BE2C (cell line): ENCODE results near the gene VOPP1.
A peak's percentile ranks its signal among the peaks of the same experiment; 100 is the strongest.

ENCODE experiments used
- DNase-seq: peaks from one replicate; pipeline ENCODE4 v3.0.0-alpha.2; 2020
- H3K27me3 ChIP-seq: fragments of 250-450 bp; sonication (Bioruptor Pico); 2 replicates; pipeline ENCODE4 v1.5.1; 2020; ENCODE audit warnings: mild to moderate bottlenecking
- H3K36me3 ChIP-seq: fragments of 250-450 bp; sonication (Bioruptor Pico); 2 replicates; pipeline ENCODE4 v1.5.1; 2020; ENCODE audit warnings: mild to moderate bottlenecking
- H3K4me1 ChIP-seq: fragments of 250-450 bp; sonication (Bioruptor Pico); 2 replicates; pipeline ENCODE4 v1.5.1; 2020
- H3K4me3 ChIP-seq: 2 replicates; pipeline ENCODE4 v1.5.1; 2011; ENCODE audit warnings: low read depth, low read length
- H3K9me3 ChIP-seq: fragments of 250-450 bp; sonication (Bioruptor Pico); 2 replicates; pipeline ENCODE4 v1.5.1; 2020
- TF ChIP-seq, protein P1 (sequence below): IDR thresholded peaks from 2 replicates; pipeline ENCODE4 v1.5.1; 2012; ENCODE audit warnings: mild to moderate bottlenecking, low read depth, low read length

The VOPP1 gene

DNA sequence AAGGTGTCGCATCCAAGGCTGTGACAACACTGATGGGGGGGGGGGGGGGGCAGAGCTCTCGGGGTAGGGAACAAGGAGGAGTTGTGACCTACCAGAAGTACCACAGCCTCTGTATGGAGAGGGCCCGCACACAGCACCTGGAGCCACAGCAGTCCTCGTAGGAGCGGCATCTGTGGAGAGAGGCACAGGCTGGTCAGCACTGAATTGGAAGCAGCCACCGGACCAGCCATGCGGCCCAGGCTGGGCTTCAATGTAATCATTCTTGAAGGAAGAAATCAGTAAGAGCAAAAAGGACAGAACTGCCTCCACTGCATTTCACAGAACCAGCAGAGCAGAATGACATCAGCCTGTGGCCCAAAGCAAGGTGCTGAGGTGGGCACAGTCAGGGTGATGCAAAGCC lies 74.8 kb downstream of the VOPP1 start:
- DNase-seq = no peak
- Histone ChIP-seq H3K4me1 (peaks cover 1% of the 10 kb centered on the region), H3K36me3 (no peaks in the 10 kb centered on the region), H3K27me3 (no peaks in the 10 kb centered on the region), H3K4me3 (no peak overlapping the region), H3K9me3 (no peaks in the 10 kb centered on the region)
- TF ChIP-seq, protein P1, sequence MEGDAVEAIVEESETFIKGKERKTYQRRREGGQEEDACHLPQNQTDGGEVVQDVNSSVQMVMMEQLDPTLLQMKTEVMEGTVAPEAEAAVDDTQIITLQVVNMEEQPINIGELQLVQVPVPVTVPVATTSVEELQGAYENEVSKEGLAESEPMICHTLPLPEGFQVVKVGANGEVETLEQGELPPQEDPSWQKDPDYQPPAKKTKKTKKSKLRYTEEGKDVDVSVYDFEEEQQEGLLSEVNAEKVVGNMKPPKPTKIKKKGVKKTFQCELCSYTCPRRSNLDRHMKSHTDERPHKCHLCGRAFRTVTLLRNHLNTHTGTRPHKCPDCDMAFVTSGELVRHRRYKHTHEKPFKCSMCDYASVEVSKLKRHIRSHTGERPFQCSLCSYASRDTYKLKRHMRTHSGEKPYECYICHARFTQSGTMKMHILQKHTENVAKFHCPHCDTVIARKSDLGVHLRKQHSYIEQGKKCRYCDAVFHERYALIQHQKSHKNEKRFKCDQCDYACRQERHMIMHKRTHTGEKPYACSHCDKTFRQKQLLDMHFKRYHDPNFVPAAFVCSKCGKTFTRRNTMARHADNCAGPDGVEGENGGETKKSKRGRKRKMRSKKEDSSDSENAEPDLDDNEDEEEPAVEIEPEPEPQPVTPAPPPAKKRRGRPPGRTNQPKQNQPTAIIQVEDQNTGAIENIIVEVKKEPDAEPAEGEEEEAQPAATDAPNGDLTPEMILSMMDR = no peak

GRCh38 chr7:55496906-55497305 lies 75.4 kb downstream of the VOPP1 start:
- no peaks in the 10 kb centered on the region for H3K27me3 ChIP-seq
- no peak overlapping the region for H3K4me3 ChIP-seq
- no peaks in the 10 kb centered on the region for H3K9me3 ChIP-seq
- no peaks in the 10 kb centered on the region for H3K4me1 ChIP-seq
- no peaks in the 10 kb centered on the region; the same call in 1 of the 2 replicates for H3K36me3 ChIP-seq
- TF ChIP-seq, protein P1 = no peak
- DNase-seq = no peak

GRCh38 chr7:55494951-55495350 lies 77.4 kb downstream of the VOPP1 start:
- H3K4me1 ChIP-seq = peaks cover 11% of the 10 kb centered on the region
- TF ChIP-seq, protein P1 = no peak
- no peaks in the 10 kb centered on the region; the same call in 1 of the 2 replicates for H3K36me3 ChIP-seq
- no peaks in the 10 kb centered on the region for H3K27me3 ChIP-seq
- H3K9me3 ChIP-seq = no peaks in the 10 kb centered on the region
- H3K4me3 ChIP-seq = no peak overlapping the region
- DNase-seq = no peak

GRCh38 chr7:55493408-55493807 lies 78.9 kb downstream of the VOPP1 start:
- TF ChIP-seq, protein P1 = no peak
- DNase-seq = no peak
- Histone ChIP-seq H3K9me3 (no peaks in the 10 kb centered on the region), H3K4me3 (no peak overlapping the region), H3K27me3 (no peaks in the 10 kb centered on the region), H3K4me1 (peaks cover 22% of the 10 kb centered on the region), H3K36me3 (no peaks in the 10 kb centered on the region; the same call in 1 of the 2 replicates)

DNA sequence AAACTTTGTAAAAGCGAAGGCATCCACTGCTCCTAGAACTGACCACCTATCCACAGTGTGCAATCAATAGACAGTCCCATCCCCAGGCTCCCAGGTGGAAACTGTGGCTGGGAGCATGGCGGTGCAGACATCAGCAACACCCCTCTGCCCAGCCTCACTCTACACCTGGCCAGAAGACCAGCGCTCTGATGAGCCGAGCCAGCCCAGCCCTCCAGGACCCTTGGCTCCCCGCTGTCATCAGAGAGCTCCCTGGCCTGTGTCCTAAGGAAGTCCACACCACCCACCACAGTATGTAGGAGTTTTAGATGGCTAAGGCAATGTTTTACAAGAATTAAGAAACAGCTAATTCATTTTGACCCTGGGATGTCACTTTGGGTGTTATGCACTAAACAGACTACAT lies 81.0 kb downstream of the VOPP1 start:
- no peak for DNase-seq
- Histone ChIP-seq H3K36me3 (no peaks in the 10 kb centered on the region; the same call in none of the 2 replicates), H3K4me3 (no peak overlapping the region), H3K27me3 (no peaks in the 10 kb centered on the region), H3K4me1 (peaks cover 22% of the 10 kb centered on the region), H3K9me3 (no peaks in the 10 kb centered on the region)
- TF ChIP-seq, protein P1 = no peak

- Histone ChIP-seq H3K36me3 (no peaks in the 10 kb centered on the region; the same call in none of the 2 replicates), H3K4me3 (no peak overlapping the region), H3K4me1 (peaks cover 22% of the 10 kb centered on the region), H3K9me3 (no peaks in the 10 kb centered on the region), H3K27me3 (no peaks in the 10 kb centered on the region)
- peak; percentile 62 for DNase-seq
- TF ChIP-seq, protein P1 = no peak
Measured at GRCh38 chr7:55490099-55490498, 82.2 kb downstream of the VOPP1 start.
